Astrocyte (in vitro differentiated cells and primary cell): ENCODE results near the gene IZUMO1R.

Experiments used
- CTCF ChIP-seq: IDR thresholded peaks from 2 replicates; pipeline ENCODE4 v1.5.1; 2011; ENCODE audit warnings: low read depth, mild to moderate bottlenecking, inconsistent platforms, low read length, moderate library complexity; ENCODE audit not compliant: insufficient read depth
- EZH2 ChIP-seq: IDR thresholded peaks from 2 replicates; pipeline ENCODE4 v1.6.1; 2012; ENCODE audit warnings: mild to moderate bottlenecking, low read length, inconsistent platforms; ENCODE audit not compliant: insufficient read depth

DNA sequence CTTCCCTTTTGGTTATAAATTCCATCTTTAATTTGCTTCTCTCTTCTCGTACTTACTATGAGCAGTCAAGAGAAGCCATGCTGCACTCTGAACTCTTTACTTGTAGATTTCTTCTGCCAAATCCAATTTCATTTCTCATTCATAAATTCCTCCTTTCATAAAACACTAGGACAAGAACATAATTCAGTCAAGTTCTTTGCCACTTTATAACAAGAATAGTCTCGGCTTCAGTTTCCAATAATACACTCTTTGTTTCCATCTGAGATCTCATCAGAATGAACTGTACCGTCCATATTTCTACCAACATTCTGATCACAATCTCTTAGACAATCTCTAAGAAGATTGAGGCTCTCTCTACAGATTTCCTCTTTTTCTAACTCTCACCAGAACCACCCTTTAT lies 25.1 kb downstream of the IZUMO1R start:
- TF ChIP-seq EZH2 (no peak), CTCF (no peak)
